GM19043 (cell line): ENCODE results near the gene ALDH9A1.
"Not testable (repeated sequence)": the region's sequence is repeated elsewhere in the genome, so short reads cannot be mapped to it uniquely, and the experiment has no call there.

Experiments
- ATAC-seq: cut with Tn5 transposase; IDR thresholded peaks from one replicate; pipeline ENCODE4 v1.9.1; 2021; ENCODE audit warnings: low read depth; ENCODE audit not compliant: unreplicated experiment

ALDH9A1 gene

DNA sequence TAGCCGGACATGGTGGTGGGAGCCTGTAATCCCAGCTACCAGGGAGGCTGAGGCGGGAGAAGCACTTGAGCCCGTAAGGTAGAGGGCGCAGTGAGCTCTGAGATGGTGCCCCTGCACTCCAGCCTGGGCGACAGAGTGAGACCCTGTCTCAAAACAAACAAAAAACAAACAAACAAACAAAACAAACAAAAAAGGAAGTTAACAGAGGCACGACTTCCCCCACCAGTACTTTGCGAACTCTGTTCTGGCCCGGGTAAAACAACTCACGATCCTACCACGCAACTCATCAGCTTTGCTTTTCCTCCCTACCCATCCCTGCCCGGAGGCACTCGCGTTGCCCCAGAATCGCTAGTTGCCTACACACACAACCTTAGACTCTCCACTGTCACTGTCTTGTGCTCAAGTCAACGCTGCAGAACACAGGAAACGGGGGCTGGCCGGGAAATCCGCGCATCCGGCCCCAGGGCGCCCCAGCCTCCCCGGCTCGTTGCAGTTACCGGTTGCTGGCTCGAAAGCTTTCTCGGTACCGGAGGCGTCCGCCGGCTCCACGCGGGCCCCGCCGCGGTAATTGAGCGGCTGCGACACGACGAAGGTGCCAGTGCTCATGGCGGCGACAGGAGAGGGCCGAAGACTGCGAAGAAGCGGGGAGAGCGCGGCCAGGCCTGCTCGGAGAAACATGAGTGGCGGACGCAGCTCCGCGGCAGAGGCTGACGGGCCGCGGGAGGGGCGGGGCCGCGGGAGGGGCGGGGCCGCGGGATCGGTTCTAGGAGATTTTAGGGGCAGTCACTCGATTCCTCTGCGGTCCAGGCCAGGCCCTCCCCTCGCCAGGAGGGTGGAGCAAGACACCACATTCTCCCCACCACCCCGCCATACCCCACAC is at the start of gene ALDH9A1:
Gene ALDH9A1 (minus strand): TSS at position 682 of the 880 bp plus-strand sequence. CDS start 4 bp downstream, at position 678.
- peak; percentile 90 for ATAC-seq

DNA sequence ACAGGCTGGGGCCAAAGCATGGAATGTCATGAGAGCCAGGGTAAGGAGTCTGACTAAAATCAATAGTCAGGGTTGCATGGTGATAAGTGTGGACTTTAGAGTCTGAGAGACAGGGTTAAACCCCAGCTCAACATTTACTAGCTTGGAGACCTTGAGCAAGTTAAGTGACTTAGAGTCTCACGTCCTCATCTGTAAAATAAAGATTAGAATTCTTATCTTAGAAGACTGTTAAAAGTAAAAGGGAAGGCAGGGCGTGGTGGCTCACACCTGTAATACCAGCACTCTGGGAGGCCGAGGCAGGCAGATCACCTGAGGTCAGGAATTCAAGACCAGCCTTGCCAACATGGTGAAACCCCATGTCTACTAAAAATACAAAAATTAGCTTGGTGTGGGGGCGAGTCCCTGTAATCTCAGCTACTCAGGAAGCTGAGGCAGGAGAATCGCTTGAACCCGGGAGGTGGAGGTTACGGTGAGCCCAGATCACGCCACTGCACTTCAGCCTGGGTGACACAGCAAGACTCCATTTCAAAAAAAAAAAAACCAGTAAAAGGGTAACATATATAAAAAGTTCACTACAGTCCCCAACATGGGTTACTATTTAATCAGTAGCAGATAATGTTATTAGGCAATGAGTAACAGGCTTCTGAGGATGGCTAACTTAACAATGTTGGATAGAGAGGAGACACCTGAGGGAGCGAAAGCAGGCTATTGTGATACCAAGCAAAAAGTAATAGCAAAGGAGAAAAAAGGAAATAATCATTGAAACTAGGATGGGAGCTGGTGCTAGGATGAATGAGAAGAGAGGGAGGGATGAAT is 49.5 kb upstream of the ALDH9A1 start:
- no peak for ATAC-seq

DNA sequence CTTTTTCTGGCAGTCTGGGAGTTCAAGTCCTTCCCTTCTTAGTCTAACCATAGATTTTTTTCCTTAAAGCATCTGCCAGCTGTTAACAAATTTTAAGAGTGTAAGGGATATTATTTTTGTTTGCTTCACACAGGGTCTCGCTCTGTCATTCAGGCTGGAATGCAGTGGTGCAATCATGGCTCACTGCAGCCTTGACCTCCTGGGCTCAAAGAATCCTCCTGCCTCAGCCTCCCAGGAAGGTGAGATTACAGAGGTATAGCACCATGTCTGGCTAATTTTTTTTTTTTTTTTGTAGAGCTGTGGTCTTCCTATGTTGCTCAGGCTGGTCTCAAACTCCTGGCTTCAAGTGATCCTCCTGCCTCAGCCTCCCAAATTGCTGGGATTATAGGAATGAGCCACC is 46.6 kb upstream of the ALDH9A1 start:
- not testable (repeated sequence) for ATAC-seq

DNA sequence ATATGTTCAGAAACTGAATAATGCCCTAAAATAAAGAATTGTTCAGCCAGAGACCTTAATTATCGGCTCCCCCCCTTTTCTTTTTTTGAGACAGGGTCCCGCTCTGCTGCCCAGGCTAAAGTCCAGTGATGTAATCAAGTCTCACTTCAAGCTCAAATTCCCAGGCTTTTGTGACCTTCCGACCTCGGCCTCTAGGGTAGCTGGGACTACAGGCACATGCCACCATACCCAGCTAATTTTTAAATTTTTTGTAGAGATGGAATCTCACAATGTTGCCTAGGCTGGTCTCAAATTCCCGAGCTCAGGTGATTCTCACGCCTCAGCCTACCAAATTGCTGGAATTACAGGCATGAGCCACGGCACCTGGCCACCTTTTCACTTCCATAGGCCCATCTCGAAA is 43.8 kb upstream of the ALDH9A1 start:
- no peak for ATAC-seq

DNA sequence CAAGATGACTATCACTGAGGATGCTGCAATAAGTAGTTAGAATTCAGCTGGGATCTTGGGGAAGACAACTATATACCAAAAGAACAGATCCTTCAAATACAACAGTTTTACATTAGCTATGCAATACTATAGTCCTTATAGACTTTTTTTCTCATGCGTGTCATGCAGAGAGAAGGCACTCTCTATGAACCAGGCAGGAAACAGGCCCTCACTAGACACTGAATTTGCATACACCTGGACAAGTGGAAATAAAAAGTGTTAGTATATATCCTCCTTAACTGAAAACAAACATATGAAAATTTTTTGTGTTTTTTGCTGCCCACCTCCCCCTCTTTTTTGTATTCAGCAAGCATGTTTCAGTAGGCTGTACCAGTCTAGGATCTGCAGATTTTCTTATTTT is 40.4 kb upstream of the ALDH9A1 start:
- ATAC-seq, result peak; percentile 99

DNA sequence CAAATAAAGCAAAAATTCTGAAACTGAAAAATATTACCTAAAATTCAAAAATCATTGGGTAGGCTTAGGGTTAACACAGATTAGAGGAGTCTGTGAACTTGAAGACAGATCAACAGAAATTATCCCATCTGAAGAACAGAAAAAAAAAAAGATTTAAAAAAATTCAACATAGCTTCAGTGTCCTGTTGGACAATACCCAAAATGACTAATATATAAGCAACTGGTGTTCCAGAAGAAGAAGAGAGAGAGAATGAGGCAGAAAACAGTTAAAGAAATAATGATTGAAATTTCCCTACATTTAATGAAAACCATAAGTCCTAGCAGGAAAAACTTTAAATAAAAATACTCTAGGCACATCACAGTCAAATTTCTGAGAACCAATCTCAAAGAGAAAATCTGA is 38.8 kb upstream of the ALDH9A1 start:
- ATAC-seq, result no peak

DNA sequence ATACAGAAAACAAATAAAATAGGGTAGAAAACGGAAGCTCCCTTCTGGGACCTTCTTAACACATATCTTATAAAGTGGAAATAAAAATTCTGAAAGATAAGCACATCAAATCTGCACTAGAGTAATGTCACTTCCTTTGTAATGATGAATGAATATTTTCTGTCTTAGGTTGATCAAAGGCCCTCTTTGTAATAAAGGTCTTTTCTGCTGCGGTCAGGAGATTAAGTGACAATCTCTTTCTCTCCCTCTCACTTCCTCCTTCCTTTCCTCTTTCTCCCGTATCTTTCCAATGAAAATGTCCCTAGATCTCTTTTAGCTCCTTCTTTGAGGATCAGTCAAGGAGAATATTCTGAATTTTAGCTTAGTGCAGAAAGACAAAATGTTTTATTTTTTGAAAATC is 36.5 kb upstream of the ALDH9A1 start:
- ATAC-seq, result no peak

DNA sequence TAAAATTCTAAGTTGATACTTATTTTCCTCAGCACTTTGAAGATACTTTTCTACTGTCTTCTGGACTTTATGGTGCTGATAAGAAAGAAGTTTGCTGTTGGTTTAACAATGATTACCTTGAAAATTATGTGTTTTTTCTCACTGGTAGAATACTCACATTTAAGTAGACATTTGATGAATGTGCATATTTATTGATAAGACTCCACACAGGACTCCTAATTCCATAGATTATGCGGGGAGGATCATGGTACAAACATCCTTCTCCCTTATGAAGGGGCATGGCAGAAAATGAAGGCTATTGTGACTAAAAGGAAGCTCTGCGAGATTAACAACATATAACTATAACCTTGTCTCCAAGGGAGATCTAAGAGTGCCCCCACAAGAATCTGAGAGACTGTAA is 28.5 kb upstream of the ALDH9A1 start:
- no peak for ATAC-seq

DNA sequence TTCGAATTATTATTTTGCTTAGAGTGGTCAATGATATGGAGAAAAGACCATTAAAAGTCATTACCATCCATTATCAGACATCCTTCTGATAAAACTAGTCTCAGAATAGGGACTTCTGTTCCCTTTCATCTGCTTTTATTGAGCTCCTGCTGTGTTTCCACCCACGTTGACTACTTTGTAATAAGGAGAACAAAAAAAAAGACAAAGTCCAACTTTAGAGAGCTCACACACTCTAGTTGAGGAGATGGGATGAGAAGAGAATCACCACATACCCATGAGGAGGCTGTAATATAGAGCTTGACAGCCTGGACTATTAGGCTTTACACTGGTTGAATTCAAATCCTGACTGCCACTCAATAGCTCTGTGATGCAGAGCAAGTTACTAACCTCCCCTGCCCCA is 27.8 kb upstream of the ALDH9A1 start:
- no peak for ATAC-seq

DNA sequence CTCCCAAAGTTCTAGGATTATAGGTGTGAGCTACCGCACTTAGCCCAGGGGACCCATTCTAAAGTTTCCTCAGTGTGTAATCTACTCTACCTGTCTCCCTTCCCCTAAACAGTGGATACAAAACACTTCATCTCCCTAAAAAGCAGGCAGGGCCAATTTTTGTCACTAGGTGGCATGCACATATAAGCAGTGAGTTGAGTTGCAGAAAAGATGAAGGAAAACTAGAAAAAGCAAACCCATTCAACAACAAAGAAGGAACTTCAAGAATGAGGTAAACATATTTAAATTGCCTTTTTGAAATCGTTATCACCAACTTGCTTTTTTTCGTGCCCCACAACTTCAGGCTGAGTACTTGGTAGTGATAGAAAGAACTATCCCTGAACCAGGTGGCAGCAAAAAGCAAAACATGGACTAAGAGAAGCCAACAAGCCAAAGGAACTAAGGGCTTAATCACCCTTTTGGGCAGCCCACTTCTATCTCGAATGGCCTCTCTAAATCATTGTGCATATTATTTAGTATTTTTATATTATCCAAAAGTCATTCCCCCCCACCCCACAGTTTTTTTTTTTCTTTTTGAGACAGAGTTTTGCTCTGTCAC is 19.7 kb upstream of the ALDH9A1 start:
- ATAC-seq, result peak; percentile 69

DNA sequence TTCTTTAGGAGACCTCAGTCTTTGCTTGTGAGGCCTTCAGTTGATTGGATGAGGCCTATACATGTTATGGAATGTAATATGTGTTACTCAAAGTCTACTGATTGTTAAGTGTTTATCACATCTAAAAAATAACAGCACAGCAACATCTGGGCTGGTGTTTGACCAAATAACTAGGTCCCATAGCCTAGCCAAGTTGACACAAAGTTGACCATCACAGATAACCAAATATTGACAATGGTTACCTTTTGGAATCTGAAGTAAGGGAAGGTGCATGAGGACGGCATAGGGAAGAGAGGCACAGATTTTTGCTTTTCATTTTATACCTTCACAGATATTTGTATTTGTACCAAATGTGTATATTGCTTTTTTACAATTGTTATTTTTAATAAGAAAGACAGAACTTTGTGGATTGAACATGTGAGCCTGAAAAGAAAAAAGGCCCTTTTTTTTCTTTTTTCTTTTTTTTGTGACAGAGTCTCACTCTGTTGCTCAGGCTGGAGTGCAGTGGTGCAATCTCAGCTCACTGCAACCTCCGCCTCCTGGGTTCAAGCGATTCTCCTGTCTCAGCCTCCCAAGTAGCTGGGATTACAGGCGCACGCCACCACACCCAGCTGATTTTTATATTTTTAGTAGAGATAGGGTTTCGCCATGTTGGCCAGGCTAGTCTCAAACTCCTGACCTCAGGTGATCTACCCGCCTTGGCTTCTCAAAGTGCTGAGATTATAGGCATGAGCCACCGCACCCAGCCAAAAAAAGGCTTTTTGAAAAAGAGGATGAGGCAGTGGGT is 18.1 kb upstream of the ALDH9A1 start:
- ATAC-seq, result not testable (repeated sequence)

DNA sequence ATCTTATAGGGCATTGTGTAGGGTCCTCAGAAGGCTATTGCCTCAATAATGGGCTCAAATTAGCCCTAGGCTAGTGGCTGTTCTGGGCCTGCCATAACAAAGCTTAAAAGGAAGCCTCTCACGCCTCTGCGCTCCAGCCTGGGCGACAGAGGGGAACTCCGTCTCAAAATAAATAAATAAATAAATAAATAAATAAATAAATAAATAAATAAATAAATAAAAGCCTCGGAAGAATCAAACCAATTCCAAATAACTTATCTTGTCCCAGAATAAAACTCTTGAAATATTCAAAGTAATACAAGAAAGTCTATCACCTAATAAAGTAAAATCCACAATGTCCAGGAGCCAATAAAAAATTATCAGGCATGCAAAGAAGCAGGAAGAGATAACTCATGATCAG is 14.4 kb upstream of the ALDH9A1 start:
- ATAC-seq, result no peak

DNA sequence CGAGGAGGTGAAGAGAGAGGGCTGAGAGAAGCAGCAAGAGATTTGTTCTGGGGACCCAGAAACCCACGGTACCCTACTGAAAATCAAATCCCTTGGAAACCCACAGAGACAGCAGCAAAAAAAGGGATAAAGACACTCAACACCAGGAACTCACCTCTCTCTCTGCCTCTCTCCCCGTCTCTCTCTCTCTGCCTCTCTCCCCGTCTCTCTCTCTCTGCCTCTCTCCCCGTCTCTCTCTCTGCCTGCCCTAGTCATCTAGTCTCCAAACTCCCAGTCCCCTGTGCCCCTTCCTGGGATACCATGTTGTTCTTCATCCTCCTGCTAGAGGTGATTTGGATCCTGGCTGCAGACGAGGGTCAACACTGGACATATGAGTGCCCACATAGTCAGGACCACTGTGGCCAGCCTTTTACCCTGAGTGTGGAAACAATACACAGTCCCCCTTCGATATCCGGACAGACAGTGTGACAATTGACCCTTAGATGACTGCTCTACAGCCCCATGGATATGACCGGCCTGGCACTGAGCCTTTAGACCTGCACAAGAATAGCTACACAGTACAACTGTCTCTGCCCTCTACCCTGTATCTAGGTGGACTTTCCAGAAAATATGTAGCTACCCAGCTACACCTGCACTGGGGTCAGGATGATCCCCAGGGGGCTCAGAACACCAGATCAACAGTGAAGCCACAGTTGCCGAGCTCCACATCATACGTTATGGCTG is 9.8 kb upstream of the ALDH9A1 start:
- ATAC-seq, result no peak

DNA sequence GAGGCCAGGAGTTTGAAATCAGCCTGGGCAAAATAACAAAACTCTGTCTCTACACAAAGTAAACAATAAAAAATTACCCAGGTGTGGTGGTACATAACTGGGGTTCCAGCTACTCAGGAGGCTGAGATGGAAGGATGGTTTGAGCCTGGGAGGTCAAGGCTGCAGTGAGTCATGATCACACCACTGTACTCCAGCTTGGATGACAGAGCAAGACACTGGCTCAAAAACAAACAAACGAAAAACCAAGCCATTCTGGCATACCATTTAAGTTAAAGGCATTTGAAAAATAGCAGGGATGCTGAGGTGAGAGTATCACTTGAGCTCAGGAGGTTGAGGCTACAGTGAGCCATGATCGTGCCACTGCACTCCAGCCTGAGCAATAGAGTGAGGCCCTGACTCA is 5.3 kb upstream of the ALDH9A1 start:
- ATAC-seq, result no peak

DNA sequence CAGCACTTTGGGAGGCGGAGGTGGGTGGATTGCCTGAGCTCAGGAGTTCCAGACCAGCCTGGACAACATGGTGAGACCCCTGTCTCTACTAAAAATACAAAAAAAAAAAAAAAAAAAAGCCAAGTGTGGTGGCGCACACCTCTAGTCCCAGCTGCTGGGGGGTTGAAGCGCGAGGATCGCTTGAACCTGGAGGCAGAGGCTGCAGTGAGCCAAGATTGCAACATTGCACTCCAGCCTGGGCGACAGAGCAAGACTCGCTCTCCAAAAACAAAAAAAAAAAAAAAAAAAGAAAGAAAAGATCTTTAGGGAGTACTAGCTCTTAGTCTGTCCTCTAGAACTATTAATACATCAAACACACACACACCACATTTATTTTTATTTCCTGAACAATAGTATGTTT is 3.6 kb upstream of the ALDH9A1 start:
- ATAC-seq, result not testable (repeated sequence)

DNA sequence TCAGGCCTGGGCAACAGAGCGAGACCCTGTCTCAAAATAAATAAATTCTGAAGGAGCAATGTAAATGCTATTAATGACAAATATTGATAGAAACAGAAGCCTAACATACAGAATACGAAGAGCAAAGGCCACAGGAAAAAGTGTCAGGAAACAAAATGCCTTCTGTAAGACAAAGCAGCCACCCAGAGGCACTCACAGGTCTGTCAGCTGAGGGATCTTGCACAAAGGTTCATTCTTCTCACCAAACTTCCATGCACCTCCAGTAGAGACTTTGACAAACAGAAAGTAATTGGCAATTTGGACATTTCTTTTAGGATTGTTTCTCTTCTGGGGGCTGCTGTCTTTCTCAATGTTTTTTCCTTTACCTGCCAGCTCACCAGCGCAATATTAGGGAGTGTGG is 1.2 kb upstream of the ALDH9A1 start:
- ATAC-seq, result no peak

DNA sequence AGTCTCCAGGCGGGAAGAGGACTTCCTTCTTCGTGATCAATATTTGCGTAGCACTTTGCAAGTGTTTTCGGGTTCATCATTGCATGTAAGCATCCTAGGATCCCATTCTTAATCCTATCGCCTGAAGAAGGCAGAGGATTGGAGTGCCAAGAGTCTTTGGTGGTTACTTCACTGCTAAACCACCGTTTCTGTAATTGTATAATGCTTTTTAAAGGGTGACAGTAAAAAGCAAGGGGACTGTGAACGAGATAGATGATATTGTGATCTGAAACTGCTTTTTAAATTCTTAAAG is 345 bp upstream of the ALDH9A1 start:
- ATAC-seq, result no peak

DNA sequence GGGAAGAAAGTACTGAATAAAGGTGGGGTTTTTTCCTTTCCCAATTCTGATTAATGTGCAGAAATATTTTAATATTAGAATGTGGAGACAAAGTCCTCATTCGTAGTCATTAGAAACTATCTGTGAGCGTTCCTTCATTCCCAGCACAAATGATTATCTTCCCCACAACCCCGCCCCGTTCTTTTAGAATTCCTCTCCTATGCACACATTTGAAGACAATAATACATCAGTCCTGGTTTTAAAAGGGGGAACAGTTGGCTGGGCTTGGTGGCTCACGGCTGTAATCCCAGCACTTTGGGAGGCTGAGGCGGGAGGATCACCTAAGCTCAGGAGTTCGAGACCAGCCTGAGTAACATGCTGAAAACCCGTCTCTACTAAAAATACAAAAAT is 876 bp downstream of the ALDH9A1 start:
- ATAC-seq, result no peak

DNA sequence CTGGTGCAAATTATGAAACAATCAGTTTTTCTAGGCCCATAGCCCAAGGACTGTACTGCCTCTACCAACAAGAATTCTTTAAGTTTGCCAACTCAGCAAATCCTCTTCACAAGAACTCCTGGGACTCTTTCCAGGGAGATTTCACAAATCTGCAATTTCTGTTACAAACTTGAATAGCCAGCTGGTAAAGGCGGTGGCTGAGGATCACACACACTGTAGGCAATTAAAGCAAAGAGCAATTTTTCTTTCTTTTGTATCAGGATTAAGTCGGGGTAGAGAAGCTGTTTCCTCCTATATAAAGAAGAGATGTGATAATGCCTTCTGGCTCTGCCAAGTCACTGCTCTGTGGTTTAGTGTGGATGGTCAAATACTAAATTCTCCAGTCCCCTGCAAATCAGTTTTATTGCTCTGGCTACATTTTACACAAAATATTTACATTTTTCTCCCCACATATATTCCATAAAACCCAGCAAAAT is 1.7 kb downstream of the ALDH9A1 start:
- ATAC-seq, result no peak

DNA sequence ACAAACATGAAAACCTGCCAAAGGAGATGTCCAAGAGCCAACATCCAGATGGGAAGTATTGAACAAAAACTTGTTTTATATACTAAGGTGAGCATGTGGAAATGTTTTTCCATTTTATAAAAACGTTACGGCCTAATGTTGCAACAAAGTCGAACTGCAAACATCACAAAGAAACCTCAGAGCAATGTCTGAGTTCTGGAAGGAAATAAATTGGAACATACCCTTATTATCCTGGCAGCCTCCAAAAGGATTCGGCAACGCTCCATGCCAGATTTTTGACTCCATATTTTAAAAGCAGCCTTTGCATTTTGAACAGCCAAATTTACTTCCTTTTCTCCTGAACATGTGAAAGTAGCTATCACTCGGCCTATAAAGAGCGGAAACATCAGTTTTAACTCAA is 3.3 kb downstream of the ALDH9A1 start:
- ATAC-seq, result no peak
